PFSK-1 (cell line): ENCODE data around the gene TXNRD3.

ENCODE experiments used
- FOXP2 ChIP-seq: optimal IDR thresholded peaks from 2 replicates; pipeline ENCODE3; 2011; ENCODE audit warnings: borderline replicate concordance, control low read depth, inconsistent platforms; ENCODE audit not compliant: insufficient read depth; ENCODE audit errors: extremely low read length, extremely low read depth
- POLR2AphosphoS5 ChIP-seq: IDR thresholded peaks from 2 replicates; pipeline ENCODE4 v1.6.1; 2012; ENCODE audit warnings: low read depth, mild to moderate bottlenecking, control low read depth, low read length, moderate library complexity
- REST ChIP-seq, 2 experiments: IDR thresholded peaks; 2 replicates each; pipeline versions ENCODE4 v1.6.1 to v1.8.0; 2011 to 2012; ENCODE audit warnings: low read depth in 2 of 2, low read length in 2 of 2, control low read depth in 1 of 2, inconsistent platforms in 1 of 2, mild to moderate bottlenecking in 1 of 2, moderate library complexity in 1 of 2; ENCODE audit not compliant: insufficient read depth in 1 of 2
- SIN3A ChIP-seq: IDR thresholded peaks from 2 replicates; pipeline ENCODE4 v1.6.1; 2012; ENCODE audit warnings: mild to moderate bottlenecking, low read length, moderate library complexity, borderline replicate concordance; ENCODE audit not compliant: insufficient read depth
- TAF1 ChIP-seq: IDR thresholded peaks from 2 replicates; pipeline ENCODE4 v1.6.1; 2012; ENCODE audit warnings: low read length, control low read depth, borderline replicate concordance; ENCODE audit not compliant: insufficient read depth

Gene TXNRD3

GRCh38 chr3:126569390-126569975 lies 85.4 kb downstream of the TXNRD3 start:
- TF ChIP-seq POLR2AphosphoS5: no peak
- TF ChIP-seq FOXP2: no peak

- TF ChIP-seq POLR2AphosphoS5: no peak
- no peak for TF ChIP-seq TAF1
- TF ChIP-seq SIN3A: no peak
- TF ChIP-seq REST (IDR thresholded peaks at IDR 0.05; ENCODE audit: insufficient read depth in 1 of 2, low read depth in 2 of 2, low read length in 2 of 2): no peak
- no peak for TF ChIP-seq FOXP2
Observed at GRCh38 chr3:126568776-126569342, 86.1 kb downstream of the TXNRD3 start.

- TF ChIP-seq SIN3A (no peak), TAF1 (no peak), FOXP2 (no peak), POLR2AphosphoS5 (no peak), REST (IDR thresholded peaks at IDR 0.05; ENCODE audit: insufficient read depth in 1 of 2, low read depth in 2 of 2, low read length in 2 of 2) (no peak)
Observed at GRCh38 chr3:126567696-126568438, 87.1 kb downstream of the TXNRD3 start.

- TF ChIP-seq TAF1 (no peak), FOXP2 (no peak), POLR2AphosphoS5 (no peak), SIN3A (no peak), REST (IDR thresholded peaks at IDR 0.05; ENCODE audit: insufficient read depth in 1 of 2, low read depth in 2 of 2, low read length in 2 of 2) (no peak)
Observed at GRCh38 chr3:126562737-126563276, 92.1 kb downstream of the TXNRD3 start.

- no peak for TF ChIP-seq REST (IDR thresholded peaks at IDR 0.05; ENCODE audit: insufficient read depth in 1 of 2, low read depth in 2 of 2, low read length in 2 of 2)
- no peak for TF ChIP-seq POLR2AphosphoS5
- TF ChIP-seq FOXP2: no peak
- no peak for TF ChIP-seq TAF1
- TF ChIP-seq SIN3A: no peak
Observed at GRCh38 chr3:126558336-126559071, 96.4 kb downstream of the TXNRD3 start, which contains the start of gene C3orf22. C3orf22 (minus strand) TSS chr3:126558932; CDS start chr3:126553390, 5,542 bp downstream.
